Upper lobe of right lung (tissue), 1 donor: ENCODE measurements around the gene FKTN. TPM values are rescaled to one million over a fixed set of nuclear protein-coding genes. Genes with fewer than 3 reads are reported as not detected.

Experiments
- ATAC-seq: fragments of 200-7000 bp; cut with Tn5 transposase; one replicate; pipeline ENCODE4 v1.9.1; 2020; ENCODE audit warnings: mild to moderate bottlenecking, moderate library complexity
- DNase-seq: peaks from one replicate; pipeline ENCODE4 v3.0.0-alpha.2; 2020
- H3K27ac ChIP-seq: fragments of 200-600 bp; one replicate; pipeline ENCODE4 v1.8.0; 2022
- H3K27me3 ChIP-seq: fragments of 200-600 bp; one replicate; pipeline ENCODE4 v1.8.0; 2022; ENCODE audit warnings: mild to moderate bottlenecking
- H3K36me3 ChIP-seq: fragments of 200-600 bp; one replicate; pipeline ENCODE4 v1.8.0; 2022
- H3K4me1 ChIP-seq: fragments of 200-600 bp; one replicate; pipeline ENCODE4 v1.8.0; 2022
- H3K4me3 ChIP-seq: fragments of 200-600 bp; one replicate; pipeline ENCODE4 v1.8.0; 2022; ENCODE audit warnings: mild to moderate bottlenecking
- H3K9me3 ChIP-seq: fragments of 200-600 bp; one replicate; pipeline ENCODE4 v1.8.0; 2022
- CTCF ChIP-seq: fragments of 200-600 bp; IDR thresholded peaks from one replicate; pipeline ENCODE4 v1.8.0; 2022; ENCODE audit warnings: antibody characterized with exemption
- intact Hi-C: fragments of 100-400 bp; cut with DNase I; formaldehyde crosslinking; loops from one replicate; pipeline ENCODE4 v1.11.0; 2022
- total RNA-seq: library from RNA; stranded (reverse); fragmentation: NEBNext Ultra II Directional; extraction: Animal tissue kit (Norgen Biotek cat#: 25700); gene quantifications from one replicate; pipeline ENCODE4 v1.2.1, GENCODE V29; 2021
- donor health status: DM: no; HTN: yes; CAD: no; lungs with severe emphysema.

FKTN gene
- total RNA-seq, 1 donor from 2014 or later: 10.8 TPM

- intact Hi-C loops: no loop called here
- H3K36me3 ChIP-seq: no peaks in the 10 kb centered on the region
- no peak for TF ChIP-seq CTCF
- H3K4me3 ChIP-seq: no peak overlapping the region
- no peaks in the 10 kb centered on the region for H3K9me3 ChIP-seq
- H3K27ac ChIP-seq: no peak overlapping the region
- ATAC-seq: no peak
- no peaks in the 10 kb centered on the region for H3K4me1 ChIP-seq
- no peaks in the 10 kb centered on the region for H3K27me3 ChIP-seq
- no peak for DNase-seq
These were observed 120.8 kb downstream of the FKTN start for GRCh38 chr9:105678781-105679180.

- no peak for TF ChIP-seq CTCF
- ATAC-seq: no peak
- intact Hi-C loops: no loop called here
- Histone ChIP-seq H3K27ac (no peak overlapping the region), H3K9me3 (no peaks in the 10 kb centered on the region), H3K36me3 (no peaks in the 10 kb centered on the region), H3K4me3 (no peak overlapping the region), H3K27me3 (no peaks in the 10 kb centered on the region), H3K4me1 (no peaks in the 10 kb centered on the region)
- no peak for DNase-seq
These were observed 121.5 kb downstream of the FKTN start for GRCh38 chr9:105679257-105680022.

GRCh38 chr9:105681313-105681712 is 123.4 kb downstream of the FKTN start:
- no peaks in the 10 kb centered on the region for H3K36me3 ChIP-seq
- intact Hi-C loops: no loop called here
- H3K27me3 ChIP-seq: no peaks in the 10 kb centered on the region
- no peaks in the 10 kb centered on the region for H3K4me1 ChIP-seq
- TF ChIP-seq CTCF: no peak
- no peak for ATAC-seq
- no peak for DNase-seq
- no peak overlapping the region for H3K4me3 ChIP-seq
- H3K27ac ChIP-seq: no peak overlapping the region
- no peaks in the 10 kb centered on the region for H3K9me3 ChIP-seq

- H3K9me3 ChIP-seq: no peaks in the 10 kb centered on the region
- ATAC-seq: no peak
- H3K36me3 ChIP-seq: no peaks in the 10 kb centered on the region
- no peak overlapping the region for H3K27ac ChIP-seq
- no peaks in the 10 kb centered on the region for H3K27me3 ChIP-seq
- no peak for TF ChIP-seq CTCF
- intact Hi-C loops: no loop called here
- no peak overlapping the region for H3K4me3 ChIP-seq
- no peak for DNase-seq
- H3K4me1 ChIP-seq: no peaks in the 10 kb centered on the region
These were observed 123.8 kb downstream of the FKTN start for GRCh38 chr9:105681724-105682123.

- Histone ChIP-seq H3K27me3 (no peaks in the 10 kb centered on the region), H3K27ac (no peak overlapping the region), H3K4me1 (no peaks in the 10 kb centered on the region), H3K9me3 (no peaks in the 10 kb centered on the region), H3K4me3 (no peak overlapping the region), H3K36me3 (no peaks in the 10 kb centered on the region)
- intact Hi-C loops: no loop called here
- ATAC-seq: no peak
- TF ChIP-seq CTCF: no peak
- no peak for DNase-seq
These were observed 125.9 kb downstream of the FKTN start for GRCh38 chr9:105683688-105684275.
